Cardiac muscle cell (in vitro differentiated cells and primary cell): ENCODE measurements around the gene S100PBP. TPM values are rescaled to one million over a fixed set of nuclear protein-coding genes. Genes with fewer than 3 reads are reported as not detected.
A peak's percentile ranks its signal among the peaks of the same experiment; 100 is the strongest.

ENCODE experiments used
- DNase-seq, 2 donors: peaks; one replicate each; pipeline versions ENCODE4 v3.0.0 to v3.0.0-alpha.2; 2010 to 2017; ENCODE audit warnings: low read depth in 1 of 2, low spot score in 1 of 2
- H3K27ac ChIP-seq: fragments of 200-600 bp; sonication (generic); 2 replicates; pipeline ENCODE4 v1.5.1; 2016
- H3K27me3 ChIP-seq: fragments of 200-600 bp; sonication (generic); 2 replicates; pipeline ENCODE4 v1.6.0; 2016; ENCODE audit warnings: control low read depth
- H3K36me3 ChIP-seq: fragments of 200-600 bp; sonication (generic); 2 replicates; pipeline ENCODE4 v1.5.1; 2016; ENCODE audit warnings: control low read depth
- H3K4me1 ChIP-seq: fragments of 200-600 bp; sonication (generic); 2 replicates; pipeline ENCODE4 v1.8.1; 2017; ENCODE audit warnings: low read depth, mild to moderate bottlenecking, mixed run types
- H3K4me3 ChIP-seq: fragments of 200-600 bp; sonication (generic); 2 replicates; pipeline ENCODE4 v1.5.1; 2016; ENCODE audit warnings: mild to moderate bottlenecking
- H3K9me3 ChIP-seq: fragments of 200-600 bp; sonication (generic); 2 replicates; pipeline ENCODE4 v1.5.1; 2017; ENCODE audit warnings: low read depth, mild to moderate bottlenecking, control low read depth
- CTCF ChIP-seq: IDR thresholded peaks from 2 replicates; pipeline ENCODE4 v1.5.1; 2012; ENCODE audit warnings: low read depth, mild to moderate bottlenecking, low read length
- polyA plus RNA-seq: library from polyadenylated mRNA; unstranded; fragments of >200 nt; fragmentation: Nextera tagmentation; extraction: Ambion mirVana; gene quantifications from 2 replicates; pipeline ENCODE4 v1.2.1, GENCODE V29; 2016
- total RNA-seq: library from RNA; depleted of rRNA; stranded (reverse); fragments of >200 nt; gene quantifications from 2 replicates; pipeline ENCODE4 v1.2.3, GENCODE V29; 2016

S100PBP gene
- total and polyA plus RNA-seq, 2 experiments from 2014 or later: 30.5 to 40.5 TPM

DNA sequence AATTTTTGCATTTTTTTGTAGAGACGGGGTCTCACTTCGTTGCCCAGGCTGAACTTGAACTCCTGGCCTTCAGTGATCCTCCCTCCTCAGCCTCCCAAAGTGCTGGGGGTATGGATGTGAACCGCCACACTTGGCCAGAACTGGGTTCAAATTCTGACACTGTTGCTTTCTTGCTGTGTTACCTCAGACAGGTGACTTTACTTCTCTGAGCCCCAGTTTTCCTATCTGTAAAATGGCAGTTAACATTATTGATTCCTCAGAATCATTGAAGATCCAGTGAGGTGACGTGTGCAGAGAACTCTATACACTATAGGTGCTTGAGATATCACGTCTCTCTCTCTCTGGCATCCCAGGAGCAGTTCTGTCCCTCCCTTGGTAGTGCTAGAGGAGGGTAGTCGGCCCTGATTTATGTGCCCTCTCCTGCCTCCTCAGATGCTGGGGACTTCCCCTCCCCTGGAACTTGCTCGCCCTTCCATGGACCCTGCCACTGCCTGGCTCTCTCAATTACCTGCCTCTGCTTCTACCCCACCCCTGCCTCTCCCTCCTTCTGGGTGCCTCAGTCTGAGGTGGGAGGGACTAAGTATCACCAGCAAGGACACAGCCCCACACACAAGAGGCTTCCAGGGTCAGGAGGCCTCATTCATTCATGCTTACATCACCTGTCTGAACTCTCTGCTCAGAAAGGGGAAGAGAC, 66.0 kb downstream of the S100PBP start:
- Histone ChIP-seq H3K4me1 (no peaks in the 10 kb centered on the region), H3K27me3 (peaks cover 42% of the 10 kb centered on the region), H3K27ac (no peak overlapping the region), H3K36me3 (no peaks in the 10 kb centered on the region), H3K9me3 (no peaks in the 10 kb centered on the region), H3K4me3 (no peak overlapping the region)
- no peak for TF ChIP-seq CTCF
- no peak for DNase-seq

DNA sequence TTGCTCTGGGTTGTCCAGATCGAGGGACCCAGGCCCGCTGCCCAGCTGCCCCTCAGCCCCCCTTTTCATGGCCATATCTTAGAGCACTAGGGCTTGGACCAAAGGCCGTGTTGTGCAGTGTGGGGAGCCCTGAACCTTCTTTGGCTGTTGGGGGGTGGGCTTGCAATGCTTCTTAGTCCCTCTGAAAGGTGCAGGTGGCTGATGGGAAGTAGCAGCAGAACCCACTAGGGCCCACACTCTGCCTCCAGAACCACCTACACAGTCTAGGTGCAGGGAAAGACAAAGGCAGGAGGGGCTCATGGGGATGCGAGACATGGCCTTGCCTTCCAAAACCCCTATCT, 66.5 kb downstream of the S100PBP start:
- H3K27me3 ChIP-seq: peaks cover 47% of the 10 kb centered on the region
- TF ChIP-seq CTCF: no peak
- H3K27ac ChIP-seq: no peak overlapping the region

DNA sequence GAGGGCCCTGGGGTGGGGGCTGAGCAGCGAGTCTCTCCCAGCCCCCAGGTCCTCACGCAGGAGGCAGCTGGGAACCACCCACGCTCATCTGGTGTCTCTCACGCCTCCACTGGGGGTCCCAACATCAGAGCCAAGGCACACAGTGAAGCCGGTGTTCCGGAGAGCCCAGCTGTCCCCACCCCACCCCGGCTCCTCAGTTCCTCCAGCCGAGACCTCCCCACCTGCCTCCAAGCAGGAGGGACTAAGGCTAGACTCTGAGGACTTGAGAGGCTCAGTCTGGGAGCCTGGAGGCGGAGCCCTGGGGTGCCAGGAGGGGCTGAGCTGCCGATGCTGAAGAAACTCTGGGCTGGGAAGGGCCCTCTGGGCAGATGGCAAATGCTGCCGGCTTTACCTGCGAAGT, 67.3 kb downstream of the S100PBP start:
- no peak for TF ChIP-seq CTCF
- peaks cover 48% of the 10 kb centered on the region for H3K27me3 ChIP-seq
- DNase-seq: no peak
- no peaks in the 10 kb centered on the region for H3K4me1 ChIP-seq
- H3K4me3 ChIP-seq: no peak overlapping the region
- no peaks in the 10 kb centered on the region for H3K9me3 ChIP-seq
- H3K27ac ChIP-seq: no peak overlapping the region
- H3K36me3 ChIP-seq: no peaks in the 10 kb centered on the region

More for the DNA sequence above, 66.5 kb downstream of the S100PBP start:
- Histone ChIP-seq H3K4me3 (no peak overlapping the region), H3K4me1 (no peaks in the 10 kb centered on the region), H3K9me3 (no peaks in the 10 kb centered on the region), H3K36me3 (no peaks in the 10 kb centered on the region)
- no peak for DNase-seq

GRCh38 chr1:32885676-32886003, 68.2 kb downstream of the S100PBP start:
- no peaks in the 10 kb centered on the region for H3K36me3 ChIP-seq
- peaks cover 55% of the 10 kb centered on the region for H3K27me3 ChIP-seq
- no peaks in the 10 kb centered on the region for H3K4me1 ChIP-seq
- H3K4me3 ChIP-seq: no peak overlapping the region
- TF ChIP-seq CTCF: no peak
- no peak overlapping the region for H3K27ac ChIP-seq
- DNase-seq: no peak
- H3K9me3 ChIP-seq: no peaks in the 10 kb centered on the region

GRCh38 chr1:32886004-32886827, 68.8 kb downstream of the S100PBP start, which contains the start of gene HPCA:
Gene HPCA, plus strand, starts transcription at chr1:32886491. Its CDS starts 2,408 bp downstream, at chr1:32888899.
- DNase-seq: peak; percentile 72 to 95
- H3K4me1 ChIP-seq: no peaks in the 10 kb centered on the region
- H3K4me3 ChIP-seq: peak within 1 kb of the TSS; percentile 35
- no peaks in the 10 kb centered on the region for H3K36me3 ChIP-seq
- TF ChIP-seq CTCF: peak; percentile 86
- no peaks in the 10 kb centered on the region for H3K9me3 ChIP-seq
- H3K27me3 ChIP-seq: peaks cover 61% of the 10 kb centered on the region
- H3K27ac ChIP-seq: no peak within 1 kb of the TSS
